Neural crest cell (in vitro differentiated cells): ENCODE data around the gene FGFR4. TPM values are rescaled to one million over a fixed set of nuclear protein-coding genes. Genes with fewer than 3 reads are reported as not detected.
A peak's percentile ranks its signal among the peaks of the same experiment; 100 is the strongest.

ENCODE experiments used
- DNase-seq: peaks from one replicate; pipeline ENCODE4 v3.0.0; 2021; ENCODE audit warnings: low read depth, mixed read lengths, low spot score
- H3K27ac Mint-ChIP-seq: one replicate; pipeline ENCODE4 v1.8.0; 2021; ENCODE audit warnings: mild to moderate bottlenecking, mixed read lengths; ENCODE audit not compliant: unreplicated experiment
- H3K27me3 Mint-ChIP-seq: 2 replicates; pipeline ENCODE4 v1.8.0; 2021; ENCODE audit warnings: low read depth, mild to moderate bottlenecking, mixed read lengths
- H3K36me3 Mint-ChIP-seq: 2 replicates; pipeline ENCODE4 v1.8.0; 2021; ENCODE audit warnings: low read depth, mild to moderate bottlenecking, mixed read lengths
- H3K4me1 Mint-ChIP-seq: 2 replicates; pipeline ENCODE4 v1.8.0; 2021; ENCODE audit warnings: mixed read lengths
- H3K4me3 Mint-ChIP-seq: one replicate; pipeline ENCODE4 v1.8.0; 2021; ENCODE audit warnings: mild to moderate bottlenecking, mixed read lengths
- H3K9me3 Mint-ChIP-seq: 2 replicates; pipeline ENCODE4 v1.8.0; 2021; ENCODE audit warnings: mixed read lengths
- total RNA-seq: library from RNA; stranded (reverse); gene quantifications from 2 replicates; pipeline ENCODE4 v1.2.1, GENCODE V29; 2021
- TF ChIP-seq, protein P1 (sequence below): fragments of 200-600 bp; sonication (generic); conservative IDR thresholded peaks from 2 replicates; pipeline ENCODE4 v1.5.0; 2021; ENCODE audit warnings: antibody characterized with exemption, mild to moderate bottlenecking

Gene FGFR4
- total RNA-seq, 1 donor from 2014 or later, result 5.4 TPM

DNA sequence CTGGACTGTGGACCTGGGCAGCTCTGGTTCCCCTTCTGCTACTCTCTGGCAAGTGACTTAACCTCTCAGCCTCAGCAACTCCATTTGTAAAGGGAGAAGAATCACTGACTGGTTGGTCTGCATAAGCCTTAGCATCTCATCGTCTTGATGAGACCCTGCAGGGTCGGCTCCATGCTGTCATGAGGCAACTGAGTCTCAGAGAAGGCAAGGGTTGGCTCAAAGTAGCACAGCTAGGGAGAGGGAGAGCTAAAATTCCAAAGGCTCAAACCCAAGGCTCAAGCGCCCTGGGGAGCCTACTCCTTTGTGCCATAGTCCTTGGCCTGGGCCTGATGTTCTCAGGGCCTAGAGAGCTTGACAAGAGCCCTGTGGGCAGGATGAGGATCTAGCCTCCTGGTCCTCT lies 4.5 kb downstream of the FGFR4 start:
- H3K36me3 Mint-ChIP-seq, result no peaks in the 10 kb centered on the region
- peaks cover 11% of the 10 kb centered on the region for H3K27me3 Mint-ChIP-seq

DNA sequence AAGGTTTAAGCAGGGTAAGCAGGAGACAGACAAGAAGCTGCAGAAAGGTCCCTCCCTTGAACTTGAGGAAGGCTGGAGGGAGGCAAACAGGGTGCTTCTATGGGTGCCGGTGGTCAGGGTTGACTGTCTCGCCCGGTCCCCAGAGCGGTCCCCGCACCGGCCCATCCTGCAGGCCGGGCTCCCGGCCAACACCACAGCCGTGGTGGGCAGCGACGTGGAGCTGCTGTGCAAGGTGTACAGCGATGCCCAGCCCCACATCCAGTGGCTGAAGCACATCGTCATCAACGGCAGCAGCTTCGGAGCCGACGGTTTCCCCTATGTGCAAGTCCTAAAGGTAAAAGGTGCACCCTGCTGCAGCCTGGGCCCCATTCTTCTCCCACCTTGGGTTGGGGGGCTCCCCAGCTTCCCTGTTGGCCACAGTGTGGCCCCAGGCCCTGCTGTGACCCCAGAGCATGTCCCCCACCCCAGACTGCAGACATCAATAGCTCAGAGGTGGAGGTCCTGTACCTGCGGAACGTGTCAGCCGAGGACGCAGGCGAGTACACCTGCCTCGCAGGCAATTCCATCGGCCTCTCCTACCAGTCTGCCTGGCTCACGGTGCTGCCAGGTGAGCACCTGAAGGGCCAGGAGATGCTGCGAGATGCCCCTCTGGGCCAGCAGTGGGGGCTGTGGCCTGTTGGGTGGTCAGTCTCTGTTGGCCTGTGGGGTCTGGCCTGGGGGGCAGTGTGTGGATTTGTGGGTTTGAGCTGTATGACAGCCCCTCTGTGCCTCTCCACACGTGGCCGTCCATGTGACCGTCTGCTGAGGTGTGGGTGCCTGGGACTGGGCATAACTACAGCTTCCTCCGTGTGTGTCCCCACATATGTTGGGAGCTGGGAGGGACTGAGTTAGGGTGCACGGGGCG lies 5.7 kb downstream of the FGFR4 start:
- H3K4me1 Mint-ChIP-seq, result peaks cover 30% of the 10 kb centered on the region
- no peaks in the 10 kb centered on the region for H3K9me3 Mint-ChIP-seq
- TF ChIP-seq, protein P1, sequence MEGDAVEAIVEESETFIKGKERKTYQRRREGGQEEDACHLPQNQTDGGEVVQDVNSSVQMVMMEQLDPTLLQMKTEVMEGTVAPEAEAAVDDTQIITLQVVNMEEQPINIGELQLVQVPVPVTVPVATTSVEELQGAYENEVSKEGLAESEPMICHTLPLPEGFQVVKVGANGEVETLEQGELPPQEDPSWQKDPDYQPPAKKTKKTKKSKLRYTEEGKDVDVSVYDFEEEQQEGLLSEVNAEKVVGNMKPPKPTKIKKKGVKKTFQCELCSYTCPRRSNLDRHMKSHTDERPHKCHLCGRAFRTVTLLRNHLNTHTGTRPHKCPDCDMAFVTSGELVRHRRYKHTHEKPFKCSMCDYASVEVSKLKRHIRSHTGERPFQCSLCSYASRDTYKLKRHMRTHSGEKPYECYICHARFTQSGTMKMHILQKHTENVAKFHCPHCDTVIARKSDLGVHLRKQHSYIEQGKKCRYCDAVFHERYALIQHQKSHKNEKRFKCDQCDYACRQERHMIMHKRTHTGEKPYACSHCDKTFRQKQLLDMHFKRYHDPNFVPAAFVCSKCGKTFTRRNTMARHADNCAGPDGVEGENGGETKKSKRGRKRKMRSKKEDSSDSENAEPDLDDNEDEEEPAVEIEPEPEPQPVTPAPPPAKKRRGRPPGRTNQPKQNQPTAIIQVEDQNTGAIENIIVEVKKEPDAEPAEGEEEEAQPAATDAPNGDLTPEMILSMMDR, result no peak
- H3K27me3 Mint-ChIP-seq, result peaks cover 9% of the 10 kb centered on the region
- H3K27ac Mint-ChIP-seq, result no peak overlapping the region
- H3K4me3 Mint-ChIP-seq, result no peak overlapping the region
- no peaks in the 10 kb centered on the region for H3K36me3 Mint-ChIP-seq
- DNase-seq, result no peak

More for the DNA sequence above, 4.5 kb downstream of the FGFR4 start:
- TF ChIP-seq, protein P1, result no peak
- no peaks in the 10 kb centered on the region for H3K9me3 Mint-ChIP-seq
- H3K4me3 Mint-ChIP-seq, result no peak overlapping the region
- H3K27ac Mint-ChIP-seq, result peak overlapping the region; percentile 27
- no peak for DNase-seq
- peaks cover 33% of the 10 kb centered on the region for H3K4me1 Mint-ChIP-seq

DNA sequence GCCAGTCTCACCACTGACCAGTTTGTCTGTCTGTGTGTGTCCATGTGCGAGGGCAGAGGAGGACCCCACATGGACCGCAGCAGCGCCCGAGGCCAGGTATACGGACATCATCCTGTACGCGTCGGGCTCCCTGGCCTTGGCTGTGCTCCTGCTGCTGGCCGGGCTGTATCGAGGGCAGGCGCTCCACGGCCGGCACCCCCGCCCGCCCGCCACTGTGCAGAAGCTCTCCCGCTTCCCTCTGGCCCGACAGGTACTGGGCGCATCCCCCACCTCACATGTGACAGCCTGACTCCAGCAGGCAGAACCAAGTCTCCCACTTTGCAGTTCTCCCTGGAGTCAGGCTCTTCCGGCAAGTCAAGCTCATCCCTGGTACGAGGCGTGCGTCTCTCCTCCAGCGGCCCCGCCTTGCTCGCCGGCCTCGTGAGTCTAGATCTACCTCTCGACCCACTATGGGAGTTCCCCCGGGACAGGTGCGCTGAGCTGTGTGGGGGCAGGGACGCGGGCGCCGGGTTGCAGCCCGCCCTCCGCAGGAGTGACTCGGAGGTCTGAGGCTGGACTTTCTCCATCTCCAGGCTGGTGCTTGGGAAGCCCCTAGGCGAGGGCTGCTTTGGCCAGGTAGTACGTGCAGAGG lies 6.5 kb downstream of the FGFR4 start:
- H3K9me3 Mint-ChIP-seq, result no peaks in the 10 kb centered on the region

DNA sequence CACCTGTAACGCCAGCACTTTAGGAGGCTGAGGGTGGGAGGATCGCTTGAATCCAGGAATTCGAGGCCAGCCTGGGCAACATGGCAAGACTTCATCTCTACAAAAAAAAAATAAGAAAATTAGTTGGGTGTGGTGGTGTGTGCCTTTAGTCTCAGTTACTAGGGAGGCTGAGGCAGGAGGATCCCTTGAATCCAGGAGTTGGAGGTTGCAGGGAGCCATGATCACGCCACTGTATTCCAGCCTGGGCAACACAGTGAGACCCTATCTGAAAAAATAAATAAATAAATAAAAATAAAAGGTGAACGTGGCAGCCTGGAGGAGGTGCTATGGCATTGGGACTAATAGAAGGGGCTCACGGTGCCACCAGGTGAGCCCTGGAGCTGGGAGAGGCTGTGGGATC lies 7.1 kb downstream of the FGFR4 start:
- peaks cover 23% of the 10 kb centered on the region for H3K4me1 Mint-ChIP-seq
- no peaks in the 10 kb centered on the region for H3K9me3 Mint-ChIP-seq
- H3K27ac Mint-ChIP-seq, result no peak overlapping the region
- no peaks in the 10 kb centered on the region for H3K36me3 Mint-ChIP-seq
- TF ChIP-seq, protein P1, result no peak
- peaks cover 2% of the 10 kb centered on the region for H3K27me3 Mint-ChIP-seq
- no peak for DNase-seq
- H3K4me3 Mint-ChIP-seq, result no peak overlapping the region

More for the DNA sequence above, 6.5 kb downstream of the FGFR4 start:
- no peaks in the 10 kb centered on the region for H3K36me3 Mint-ChIP-seq
- TF ChIP-seq, protein P1, result no peak
- H3K27ac Mint-ChIP-seq, result no peak overlapping the region
- H3K4me3 Mint-ChIP-seq, result no peak overlapping the region
- H3K27me3 Mint-ChIP-seq, result peaks cover 5% of the 10 kb centered on the region
- peaks cover 26% of the 10 kb centered on the region for H3K4me1 Mint-ChIP-seq
- DNase-seq, result no peak

DNA sequence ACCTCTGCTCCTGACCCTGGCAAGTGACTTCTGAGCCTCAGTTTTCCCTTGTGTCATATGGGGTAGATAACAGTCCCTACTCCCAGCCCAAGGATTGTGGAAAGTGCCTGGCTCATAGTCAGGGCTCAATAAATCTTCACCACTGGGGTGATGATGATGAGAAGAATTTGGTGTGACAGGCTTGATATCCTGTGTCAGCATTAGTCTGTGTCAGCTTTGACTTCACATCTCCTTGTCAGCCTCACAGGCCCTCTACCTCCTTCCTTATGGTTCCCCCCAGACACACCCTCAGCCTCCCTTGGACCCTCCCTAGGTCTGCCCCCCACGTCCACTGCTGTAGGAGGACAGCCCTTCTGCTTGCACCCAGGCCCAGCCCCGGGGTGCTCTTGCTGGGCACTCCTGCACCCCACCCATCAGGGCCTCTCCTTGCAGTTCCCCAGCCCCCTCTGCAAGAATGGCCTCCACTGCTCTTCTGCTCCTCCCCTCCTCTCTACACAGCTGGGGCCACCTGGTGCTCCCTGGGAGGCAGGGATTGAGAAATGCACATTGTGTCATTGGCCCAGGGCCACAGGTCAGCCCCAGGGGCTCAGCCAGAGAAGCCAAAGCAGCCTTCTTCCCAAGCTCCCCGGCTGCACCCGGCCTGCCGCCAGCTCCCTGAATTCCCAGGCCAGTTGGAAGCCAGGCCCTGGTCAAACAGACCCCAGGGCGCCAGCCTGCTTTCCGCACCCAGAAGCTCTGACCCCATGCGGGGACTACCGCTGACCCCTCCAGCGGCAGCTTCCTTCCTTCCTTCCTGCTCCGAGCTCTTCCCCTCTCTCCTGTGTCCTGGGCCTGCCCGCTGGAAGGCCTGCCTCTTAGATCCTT lies 7.7 kb downstream of the FGFR4 start:
- peaks cover 24% of the 10 kb centered on the region for H3K4me1 Mint-ChIP-seq
- no peaks in the 10 kb centered on the region for H3K36me3 Mint-ChIP-seq
- no peak overlapping the region for H3K4me3 Mint-ChIP-seq
- no peak for DNase-seq
- no peak overlapping the region for H3K27ac Mint-ChIP-seq
- TF ChIP-seq, protein P1, result no peak
- H3K9me3 Mint-ChIP-seq, result no peaks in the 10 kb centered on the region
- no peaks in the 10 kb centered on the region for H3K27me3 Mint-ChIP-seq
